Stimulated activated CD4-positive, alpha-beta T cell treated with anti-CD3 and anti-CD28 coated beads, Interleukin-12 subunit alpha, Interleukin-12 subunit beta, amount 100 ng/mL, for 24 hours (primary cell): ENCODE measurements around the gene CNEP1R1.

Experiments
- DNase-seq, 2 experiments: peaks; one replicate each; pipeline ENCODE4 v3.0.0-alpha.2; 2020; ENCODE audit warnings: low read depth in 2 of 2

CNEP1R1 gene

GRCh38 chr16:50065241-50065623 is 40.2 kb downstream of the CNEP1R1 start:
- DNase-seq: no peak

DNA sequence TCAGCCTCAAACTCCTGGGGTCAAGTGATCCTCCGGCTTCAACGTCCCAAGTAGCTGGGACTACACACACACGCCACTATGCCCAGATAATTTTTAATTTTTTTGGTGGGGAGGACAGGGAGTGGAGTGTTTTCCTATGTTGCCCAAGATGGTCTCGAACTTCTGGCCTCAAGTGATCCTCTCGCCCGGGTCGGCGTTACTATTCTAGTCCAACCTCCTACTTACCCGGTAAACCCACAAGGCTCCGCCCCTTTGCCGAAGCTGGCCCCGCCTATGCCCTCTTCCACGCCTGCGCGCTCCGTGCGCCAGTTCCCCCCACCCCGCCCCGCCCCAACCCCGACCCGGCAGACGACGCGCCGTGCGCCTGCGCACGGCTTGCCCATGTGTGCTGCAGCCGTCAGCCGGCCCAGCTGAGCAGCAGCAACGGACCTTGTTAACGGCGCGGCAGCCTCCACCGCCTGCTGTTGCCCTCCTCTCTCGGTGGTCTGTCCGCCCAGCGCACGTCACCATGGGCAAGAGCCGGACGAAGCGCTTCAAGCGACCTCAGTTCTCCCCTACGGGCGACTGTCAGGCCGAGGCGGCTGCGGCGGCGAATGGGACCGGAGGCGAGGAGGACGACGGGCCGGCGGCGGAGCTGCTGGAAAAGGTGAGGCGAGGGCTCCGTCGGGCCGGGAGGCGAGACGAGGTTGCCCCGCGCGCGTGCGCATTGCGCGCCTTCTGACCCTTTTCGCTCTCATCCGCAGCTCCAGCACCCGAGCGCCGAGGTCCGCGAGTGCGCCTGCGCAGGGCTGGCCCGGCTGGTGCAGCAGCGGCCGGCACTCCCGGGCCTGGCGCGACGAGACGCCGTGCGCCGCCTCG is 40.8 kb downstream of the CNEP1R1 start, which contains the start of gene HEATR3:
Gene HEATR3, plus strand, starts transcription at position 347 of the 858 bp plus-strand sequence. Its CDS starts 162 bp downstream, at position 509.
- peak; percentile 92 to 93 for DNase-seq

DNA sequence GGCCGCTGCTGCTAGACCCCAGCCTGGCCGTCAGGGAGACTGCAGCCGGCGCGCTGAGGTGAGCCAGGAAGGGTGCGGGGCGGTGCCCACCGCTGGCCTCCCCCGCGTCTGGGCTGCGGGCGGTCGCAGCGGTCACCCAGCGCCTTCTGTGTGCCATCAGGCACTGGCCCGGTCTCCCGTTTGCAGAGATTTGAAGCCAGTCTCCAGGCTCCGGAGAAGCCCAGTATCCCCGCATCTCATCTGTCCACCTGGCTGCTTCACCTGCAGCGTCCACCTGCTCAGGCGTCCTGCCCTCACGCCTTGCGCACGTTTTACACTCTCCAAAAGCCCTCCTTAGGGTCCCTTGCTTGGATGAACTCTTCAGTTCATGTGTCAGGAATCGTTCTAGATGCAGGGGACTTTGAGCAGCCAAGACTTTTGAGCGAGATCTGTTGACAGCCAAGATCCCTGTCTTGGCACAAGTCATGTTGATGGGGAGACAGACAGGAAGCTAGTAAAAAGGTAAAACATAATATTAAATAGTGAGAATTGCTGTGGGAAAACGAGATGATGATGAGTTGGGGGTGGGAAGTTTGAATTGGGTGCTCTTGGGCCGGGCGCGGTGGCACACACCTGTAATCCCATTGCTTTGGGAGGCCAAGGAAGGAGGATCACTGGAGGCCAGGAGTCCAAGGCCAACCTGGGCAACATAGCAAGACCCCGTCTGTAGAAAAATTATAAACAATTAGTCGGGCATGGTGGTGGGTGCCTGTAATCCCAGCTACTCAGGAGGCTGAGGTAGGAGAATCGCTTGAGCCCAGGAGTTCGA is 41.7 kb downstream of the CNEP1R1 start:
- no peak for DNase-seq

DNA sequence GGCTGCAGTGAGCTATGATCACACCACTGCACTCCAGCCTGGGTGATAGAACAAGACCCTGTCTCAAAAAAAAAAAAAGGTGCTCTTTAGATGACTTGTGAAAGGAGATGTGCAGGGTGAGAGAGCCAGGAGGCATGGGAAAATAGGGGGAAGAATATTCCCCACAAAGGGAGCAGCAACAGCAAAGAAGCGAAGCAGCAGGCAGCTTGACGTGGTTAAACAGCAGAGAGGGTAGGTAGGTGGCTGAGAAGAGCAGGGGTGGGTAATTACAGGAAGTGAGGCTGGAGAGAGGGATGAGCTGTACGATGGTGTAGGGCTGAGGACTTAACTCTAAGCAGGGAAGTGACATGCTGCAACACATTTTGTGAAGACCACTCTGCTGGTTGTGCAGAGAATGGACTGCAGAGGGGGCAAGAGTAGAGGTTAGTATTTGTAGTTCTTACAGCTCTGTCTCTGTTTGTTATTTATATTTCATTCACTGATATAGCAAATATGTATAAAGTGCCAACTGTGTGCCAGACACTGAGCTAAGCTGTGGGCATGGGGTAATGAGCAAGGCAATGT is 42.3 kb downstream of the CNEP1R1 start:
- no peak for DNase-seq

DNA sequence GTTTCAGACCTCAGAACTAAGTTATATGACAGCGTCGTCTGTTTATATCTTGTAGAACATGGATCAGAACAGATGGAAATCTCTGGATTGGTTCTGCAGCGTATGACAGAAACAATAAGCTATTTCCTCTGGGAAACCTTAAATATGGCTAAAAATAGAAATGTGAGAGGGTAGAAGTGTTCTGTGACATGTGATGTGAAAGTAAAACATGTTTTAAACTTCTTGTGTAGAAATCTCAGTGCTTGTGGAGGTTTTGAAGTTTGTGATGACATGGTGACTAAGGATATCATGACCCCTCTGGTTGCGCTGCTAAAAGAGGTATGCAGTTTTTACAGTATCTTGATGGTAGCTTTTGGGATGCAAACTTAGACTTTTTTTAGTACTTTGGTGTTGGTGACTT is 43.5 kb downstream of the CNEP1R1 start:
- no peak for DNase-seq

DNA sequence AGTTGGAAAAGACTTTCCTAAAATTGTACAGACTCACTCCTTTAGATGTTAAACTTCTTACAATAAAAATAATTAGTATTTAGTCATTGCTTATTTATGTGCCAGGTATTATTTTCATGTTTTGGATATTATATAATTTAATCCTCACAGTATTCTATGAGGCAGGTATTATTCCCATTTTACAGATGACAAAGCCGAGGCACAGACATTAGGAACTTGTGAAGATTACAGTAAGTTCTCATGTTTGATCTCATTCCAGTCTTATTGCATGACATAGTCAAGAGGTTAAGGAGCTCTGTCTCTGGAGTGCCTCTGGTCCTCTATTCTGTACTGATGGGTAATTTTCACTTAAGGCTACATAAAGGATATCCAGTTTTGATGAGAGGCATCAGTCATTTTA is 44.0 kb downstream of the CNEP1R1 start:
- no peak for DNase-seq

DNA sequence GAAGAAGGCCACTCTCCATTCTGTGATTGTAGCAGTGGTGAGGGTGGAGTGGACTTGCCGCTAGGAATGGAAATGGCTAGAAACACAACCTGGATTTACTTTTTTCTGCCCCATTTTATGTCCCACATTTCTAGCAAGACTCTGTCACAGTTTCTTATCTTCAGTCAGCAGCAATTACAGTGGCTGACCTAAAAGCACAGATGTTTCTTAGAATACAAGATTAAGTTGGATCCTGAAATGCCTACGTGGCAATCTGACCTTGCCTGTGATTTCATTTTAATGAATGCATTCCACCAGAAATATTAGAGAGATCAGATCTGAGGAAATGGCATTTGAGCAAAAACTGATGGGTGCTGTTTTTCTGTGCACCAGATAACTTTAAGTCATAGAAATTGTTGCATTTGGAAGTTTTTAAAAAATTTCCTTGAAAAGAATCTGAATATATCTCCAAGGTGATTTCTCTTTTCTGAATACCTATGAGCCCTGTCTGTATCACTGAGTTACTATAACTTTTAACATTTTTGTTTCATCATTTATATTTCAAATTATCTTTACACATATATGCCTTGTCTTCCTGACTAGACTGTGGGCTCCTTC is 46.1 kb downstream of the CNEP1R1 start:
- no peak for DNase-seq

DNA sequence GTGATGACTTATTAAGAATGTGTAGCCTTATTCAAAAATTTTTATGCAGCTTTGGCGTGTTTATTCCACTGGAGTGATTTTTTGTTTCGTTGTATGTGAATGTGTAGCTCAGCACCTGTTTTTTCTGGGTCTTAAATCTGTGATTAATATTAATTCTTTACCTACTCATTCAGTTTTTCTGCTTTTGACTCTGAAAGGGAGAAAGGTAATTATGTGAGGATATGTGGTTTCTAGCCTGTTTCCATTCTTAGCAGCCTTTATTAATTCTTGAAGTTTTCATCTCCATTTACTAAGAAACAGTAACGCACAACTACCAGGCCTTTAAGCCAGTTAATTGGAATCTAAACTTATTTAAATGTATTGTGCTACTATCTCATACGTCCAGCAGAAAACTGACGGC is 47.7 kb downstream of the CNEP1R1 start:
- DNase-seq: no peak

- no peak for DNase-seq
Measured at GRCh38 chr16:50079397-50080140, 54.5 kb downstream of the CNEP1R1 start.

GRCh38 chr16:50081428-50082018 is 56.5 kb downstream of the CNEP1R1 start:
- DNase-seq: no peak

GRCh38 chr16:50083996-50084395 is 59.0 kb downstream of the CNEP1R1 start:
- DNase-seq: no peak

DNA sequence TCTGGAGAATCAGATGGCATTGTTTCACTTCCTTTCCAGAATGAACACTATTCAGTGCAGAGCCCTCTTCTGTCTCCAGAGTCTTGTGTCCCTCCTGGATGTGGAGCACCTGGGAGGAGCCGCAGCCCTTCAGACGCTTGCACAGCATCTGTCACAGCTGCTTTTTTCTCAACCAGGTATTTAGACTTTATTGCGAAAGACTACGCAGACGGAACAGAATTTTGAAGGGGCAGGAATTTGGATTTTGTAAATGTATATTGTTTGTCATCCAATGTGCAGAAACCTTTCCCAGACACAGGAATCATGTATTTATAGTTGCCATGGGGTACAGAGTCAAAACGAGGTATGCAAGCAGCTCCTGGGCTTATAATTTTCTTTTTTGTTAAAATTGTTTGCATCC is 61.2 kb downstream of the CNEP1R1 start:
- DNase-seq: no peak
